PFSK-1 (cell line): ENCODE data around the gene VN1R4.
"Not testable (repeated sequence)": the region's sequence is repeated elsewhere in the genome, so short reads cannot be mapped to it uniquely, and the experiment has no call there.

Experiments used
- FOXP2 ChIP-seq: optimal IDR thresholded peaks from 2 replicates; pipeline ENCODE3; 2011; ENCODE audit warnings: borderline replicate concordance, control low read depth, inconsistent platforms; ENCODE audit not compliant: insufficient read depth; ENCODE audit errors: extremely low read length, extremely low read depth
- POLR2AphosphoS5 ChIP-seq: IDR thresholded peaks from 2 replicates; pipeline ENCODE4 v1.6.1; 2012; ENCODE audit warnings: low read depth, mild to moderate bottlenecking, control low read depth, low read length, moderate library complexity
- SIN3A ChIP-seq: IDR thresholded peaks from 2 replicates; pipeline ENCODE4 v1.6.1; 2012; ENCODE audit warnings: mild to moderate bottlenecking, low read length, moderate library complexity, borderline replicate concordance; ENCODE audit not compliant: insufficient read depth
- TAF1 ChIP-seq: IDR thresholded peaks from 2 replicates; pipeline ENCODE4 v1.6.1; 2012; ENCODE audit warnings: low read length, control low read depth, borderline replicate concordance; ENCODE audit not compliant: insufficient read depth
- TF ChIP-seq, protein P1 (sequence below), 2 experiments: IDR thresholded peaks; 2 replicates each; pipeline versions ENCODE4 v1.6.1 to v1.8.0; 2011 to 2012; ENCODE audit warnings: low read depth in 2 of 2, low read length in 2 of 2, control low read depth in 1 of 2, inconsistent platforms in 1 of 2, mild to moderate bottlenecking in 1 of 2, moderate library complexity in 1 of 2; ENCODE audit not compliant: insufficient read depth in 1 of 2

VN1R4 gene

DNA sequence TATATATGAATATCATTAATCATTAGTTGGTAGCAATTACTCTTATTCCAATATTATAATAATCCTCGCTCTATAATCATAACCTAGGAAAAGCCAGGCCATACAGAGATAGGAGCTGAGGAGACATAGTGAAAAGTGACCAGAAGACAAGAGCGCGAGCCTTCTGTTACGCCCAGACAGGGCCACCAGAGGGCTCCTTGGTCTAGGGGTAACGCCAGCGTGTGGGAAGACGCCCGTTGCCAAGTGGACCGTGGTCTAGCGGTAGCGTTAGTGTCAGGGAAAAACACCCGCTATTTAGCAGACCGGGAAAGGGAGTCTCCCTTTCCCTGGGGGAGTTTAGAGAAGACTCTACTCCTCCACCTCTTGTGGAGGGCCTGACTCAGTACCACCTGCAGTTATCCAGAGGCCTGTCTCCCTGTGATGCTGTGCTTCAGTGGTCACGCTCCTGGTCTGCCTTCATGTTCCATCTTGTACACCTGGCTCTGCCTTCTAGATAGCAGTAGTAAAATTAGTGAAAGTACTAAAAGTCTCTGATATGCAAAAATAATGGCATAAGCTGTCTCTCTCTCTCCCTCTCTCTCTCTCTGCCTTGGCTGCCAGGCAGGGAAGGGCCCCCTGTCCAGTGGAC lies 9.7 kb downstream of the VN1R4 start, which contains the start of gene VN1R2:
Gene VN1R2 (plus strand): TSS at position 578 of the 628 bp plus-strand sequence. CDS start 84 bp downstream, outside the sequence.
- TF ChIP-seq SIN3A, POLR2AphosphoS5: not testable (repeated sequence)
- TF ChIP-seq, protein P1, sequence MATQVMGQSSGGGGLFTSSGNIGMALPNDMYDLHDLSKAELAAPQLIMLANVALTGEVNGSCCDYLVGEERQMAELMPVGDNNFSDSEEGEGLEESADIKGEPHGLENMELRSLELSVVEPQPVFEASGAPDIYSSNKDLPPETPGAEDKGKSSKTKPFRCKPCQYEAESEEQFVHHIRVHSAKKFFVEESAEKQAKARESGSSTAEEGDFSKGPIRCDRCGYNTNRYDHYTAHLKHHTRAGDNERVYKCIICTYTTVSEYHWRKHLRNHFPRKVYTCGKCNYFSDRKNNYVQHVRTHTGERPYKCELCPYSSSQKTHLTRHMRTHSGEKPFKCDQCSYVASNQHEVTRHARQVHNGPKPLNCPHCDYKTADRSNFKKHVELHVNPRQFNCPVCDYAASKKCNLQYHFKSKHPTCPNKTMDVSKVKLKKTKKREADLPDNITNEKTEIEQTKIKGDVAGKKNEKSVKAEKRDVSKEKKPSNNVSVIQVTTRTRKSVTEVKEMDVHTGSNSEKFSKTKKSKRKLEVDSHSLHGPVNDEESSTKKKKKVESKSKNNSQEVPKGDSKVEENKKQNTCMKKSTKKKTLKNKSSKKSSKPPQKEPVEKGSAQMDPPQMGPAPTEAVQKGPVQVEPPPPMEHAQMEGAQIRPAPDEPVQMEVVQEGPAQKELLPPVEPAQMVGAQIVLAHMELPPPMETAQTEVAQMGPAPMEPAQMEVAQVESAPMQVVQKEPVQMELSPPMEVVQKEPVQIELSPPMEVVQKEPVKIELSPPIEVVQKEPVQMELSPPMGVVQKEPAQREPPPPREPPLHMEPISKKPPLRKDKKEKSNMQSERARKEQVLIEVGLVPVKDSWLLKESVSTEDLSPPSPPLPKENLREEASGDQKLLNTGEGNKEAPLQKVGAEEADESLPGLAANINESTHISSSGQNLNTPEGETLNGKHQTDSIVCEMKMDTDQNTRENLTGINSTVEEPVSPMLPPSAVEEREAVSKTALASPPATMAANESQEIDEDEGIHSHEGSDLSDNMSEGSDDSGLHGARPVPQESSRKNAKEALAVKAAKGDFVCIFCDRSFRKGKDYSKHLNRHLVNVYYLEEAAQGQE (IDR thresholded peaks at IDR 0.05; ENCODE audit: insufficient read depth in 1 of 2, low read depth in 2 of 2, low read length in 2 of 2), result not testable (repeated sequence)

DNA sequence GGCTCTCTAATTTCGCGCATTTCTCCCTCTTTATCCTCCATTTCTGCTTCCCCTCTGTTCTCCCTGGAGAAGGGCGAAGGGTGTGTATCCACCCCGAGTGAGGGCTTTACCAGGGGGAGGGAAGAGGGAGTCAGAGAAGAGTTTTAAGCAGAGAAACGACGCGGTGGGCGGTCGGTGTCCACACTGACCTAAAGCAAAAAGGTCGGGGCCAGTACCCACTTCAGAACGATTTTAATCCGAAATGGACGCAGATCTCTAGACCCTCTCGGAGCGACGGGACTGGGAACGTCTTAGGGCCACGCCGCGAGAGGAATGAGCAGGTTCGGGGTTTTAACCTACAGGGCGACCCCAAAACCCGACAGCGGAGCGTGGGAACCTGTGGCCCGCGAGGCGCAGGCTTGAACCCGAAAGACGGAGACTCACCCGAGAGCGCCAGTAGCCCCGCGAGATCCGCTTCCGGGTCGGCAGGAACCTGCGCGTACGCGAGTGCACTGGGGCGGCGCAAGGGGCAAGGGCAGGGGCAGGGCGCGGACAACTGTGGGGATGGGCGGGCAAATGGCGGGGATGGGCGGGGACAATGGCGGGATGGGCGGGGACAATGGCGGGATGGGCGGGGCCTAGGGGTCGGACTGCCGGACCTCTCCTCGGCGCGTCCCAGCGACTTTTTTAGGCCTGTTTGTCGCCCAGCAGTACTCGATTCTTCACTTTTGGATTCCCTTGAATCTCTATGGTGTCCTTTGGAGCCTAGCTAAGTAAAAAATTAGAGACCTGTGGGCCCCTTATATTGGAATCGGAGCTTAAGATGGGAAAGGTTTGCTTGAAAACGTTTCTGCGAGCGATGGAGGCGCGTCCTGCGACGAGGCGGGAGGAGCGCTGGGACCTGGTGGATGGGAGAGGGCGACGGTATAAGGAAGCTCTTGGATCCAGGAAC lies 12.8 kb downstream of the VN1R4 start, which contains the start of gene ZNF677:
Gene ZNF677 (minus strand): TSS at position 463 of the 931 bp plus-strand sequence. CDS start 3,323 bp downstream, outside the sequence.
- no peak for TF ChIP-seq FOXP2
- TF ChIP-seq TAF1, result no peak
- TF ChIP-seq POLR2AphosphoS5, result peak; percentile 43; the same call in 1 of the 2 replicates
- TF ChIP-seq SIN3A, result no peak

DNA sequence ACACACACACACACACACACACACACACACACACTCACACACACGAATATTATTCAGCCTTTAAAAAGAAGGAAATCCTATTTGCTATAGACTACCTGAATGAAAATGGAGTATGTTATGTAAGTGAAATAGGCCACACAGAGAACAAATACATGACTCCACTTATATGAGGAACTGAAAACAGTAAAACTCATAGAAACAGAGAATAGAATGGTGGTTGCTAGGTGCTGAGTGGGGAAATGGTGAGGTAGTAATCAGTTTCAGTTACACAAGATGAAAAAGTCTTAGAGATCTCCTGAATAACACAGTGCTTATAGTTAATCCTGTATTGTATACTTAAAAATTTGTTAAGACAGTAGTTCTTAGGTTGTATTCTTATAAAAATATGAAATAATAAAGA lies 21.0 kb downstream of the VN1R4 start:
- no peak for TF ChIP-seq FOXP2
- TF ChIP-seq TAF1, result no peak
- TF ChIP-seq POLR2AphosphoS5, result no peak
- TF ChIP-seq, protein P1 (IDR thresholded peaks at IDR 0.05; ENCODE audit: insufficient read depth in 1 of 2, low read depth in 2 of 2, low read length in 2 of 2), result no peak
- no peak for TF ChIP-seq SIN3A

DNA sequence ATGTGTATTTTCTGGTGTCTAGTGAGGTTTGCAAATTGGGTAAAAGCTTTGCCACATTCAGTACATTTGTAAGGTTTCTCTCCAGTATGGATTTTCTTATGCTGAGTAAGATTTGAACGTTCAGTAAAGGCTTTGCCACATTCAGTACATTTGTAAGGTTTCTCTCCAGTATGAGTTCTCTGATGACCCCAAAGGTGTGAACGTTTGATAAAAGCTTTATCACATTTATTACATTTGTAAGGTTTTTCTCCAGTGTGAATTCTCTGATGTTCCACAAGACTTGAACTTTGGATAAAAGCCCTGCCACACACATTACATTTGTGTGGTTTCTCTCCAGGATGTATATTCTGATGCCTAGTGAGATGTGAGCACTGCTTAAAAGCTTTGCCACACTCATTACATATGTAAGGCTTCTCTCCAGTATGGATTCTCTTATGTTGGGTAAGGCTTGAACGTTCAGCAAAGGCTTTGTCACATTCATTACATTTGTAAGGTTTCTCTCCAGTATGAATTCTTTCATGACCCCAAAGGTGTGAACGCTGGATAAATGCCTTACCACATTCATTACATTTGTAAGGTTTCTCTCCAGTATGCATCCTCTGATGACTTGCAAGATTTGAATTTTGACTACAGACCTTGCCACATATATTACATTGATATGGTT lies 30.3 kb downstream of the VN1R4 start:
- no peak for TF ChIP-seq POLR2AphosphoS5
- TF ChIP-seq SIN3A, result no peak
- TF ChIP-seq FOXP2, result no peak

DNA sequence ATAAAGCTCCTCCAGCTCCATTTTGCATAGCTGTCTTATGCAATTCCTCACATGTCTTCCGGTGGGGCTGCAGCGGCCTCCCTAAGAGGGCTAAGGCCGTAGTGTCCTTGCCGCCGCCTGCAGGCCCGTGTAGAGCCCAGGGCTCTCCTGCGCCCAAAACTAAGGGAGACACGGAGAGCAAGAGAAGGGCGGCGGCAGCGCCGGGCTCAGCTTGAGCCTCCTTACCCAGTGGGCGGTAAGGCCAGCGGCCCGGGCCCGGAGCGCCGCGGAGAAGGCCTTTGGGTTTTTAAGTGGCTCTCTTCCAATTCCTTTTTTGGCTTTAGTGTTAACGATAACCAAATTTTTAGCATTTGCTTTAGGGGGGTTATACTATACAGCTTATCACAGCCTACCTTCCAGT lies 42.9 kb downstream of the VN1R4 start:
- no peak for TF ChIP-seq TAF1
